Measurements from ENCODE around the gene CHST7.

Gene CHST7

DNA sequence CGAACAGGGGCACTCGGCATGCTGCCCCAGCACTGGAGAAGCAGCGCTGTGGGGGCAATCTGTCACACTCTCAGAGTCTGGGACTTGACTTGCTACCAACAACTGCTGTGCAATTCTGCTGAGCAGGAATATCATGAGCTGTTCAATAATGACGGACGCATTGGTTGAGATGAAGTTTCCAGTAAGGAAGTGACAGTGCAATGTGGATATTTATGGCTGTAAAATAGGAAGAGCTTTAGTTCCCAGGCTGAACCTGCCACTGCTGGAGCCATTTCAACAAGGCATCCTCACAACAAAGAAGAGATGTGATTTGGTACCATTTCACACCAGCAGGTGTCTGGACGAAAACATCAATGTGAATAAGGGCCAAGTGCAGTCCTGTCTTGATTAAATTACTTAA, 24.2 kb downstream of the CHST7 start:
- TF ChIP-seq, protein P1, sequence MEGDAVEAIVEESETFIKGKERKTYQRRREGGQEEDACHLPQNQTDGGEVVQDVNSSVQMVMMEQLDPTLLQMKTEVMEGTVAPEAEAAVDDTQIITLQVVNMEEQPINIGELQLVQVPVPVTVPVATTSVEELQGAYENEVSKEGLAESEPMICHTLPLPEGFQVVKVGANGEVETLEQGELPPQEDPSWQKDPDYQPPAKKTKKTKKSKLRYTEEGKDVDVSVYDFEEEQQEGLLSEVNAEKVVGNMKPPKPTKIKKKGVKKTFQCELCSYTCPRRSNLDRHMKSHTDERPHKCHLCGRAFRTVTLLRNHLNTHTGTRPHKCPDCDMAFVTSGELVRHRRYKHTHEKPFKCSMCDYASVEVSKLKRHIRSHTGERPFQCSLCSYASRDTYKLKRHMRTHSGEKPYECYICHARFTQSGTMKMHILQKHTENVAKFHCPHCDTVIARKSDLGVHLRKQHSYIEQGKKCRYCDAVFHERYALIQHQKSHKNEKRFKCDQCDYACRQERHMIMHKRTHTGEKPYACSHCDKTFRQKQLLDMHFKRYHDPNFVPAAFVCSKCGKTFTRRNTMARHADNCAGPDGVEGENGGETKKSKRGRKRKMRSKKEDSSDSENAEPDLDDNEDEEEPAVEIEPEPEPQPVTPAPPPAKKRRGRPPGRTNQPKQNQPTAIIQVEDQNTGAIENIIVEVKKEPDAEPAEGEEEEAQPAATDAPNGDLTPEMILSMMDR (conservative IDR thresholded peaks at IDR 0.05) = no peak
- TF ChIP-seq ZFX (IDR thresholded peaks at IDR 0.05) = no peak
- no peak overlapping the region for H3K27ac ChIP-seq

DNA sequence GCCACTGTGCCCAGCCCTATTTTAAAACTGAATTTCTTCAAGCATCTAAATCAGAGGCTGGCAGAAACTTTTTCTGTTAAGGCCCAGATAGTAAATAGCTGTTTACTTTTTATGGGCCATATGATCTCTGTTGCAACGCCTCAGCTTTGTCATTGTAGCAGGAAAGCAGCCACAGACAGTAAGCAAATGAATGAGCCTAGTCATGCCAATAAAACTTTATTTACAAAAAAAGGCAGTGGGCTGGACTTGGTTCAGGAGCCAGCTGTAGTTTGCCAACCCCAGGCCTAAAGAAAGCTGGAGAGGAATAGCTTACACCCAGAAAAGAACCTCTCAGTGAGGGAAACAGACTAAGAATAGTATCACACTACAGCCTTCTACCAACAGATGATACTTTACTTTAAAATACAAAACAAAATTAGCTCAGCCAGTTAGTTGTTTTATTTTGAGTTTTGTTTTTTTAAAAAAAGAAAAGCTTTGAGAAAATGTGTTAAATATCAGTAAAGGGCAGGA, 25.5 kb downstream of the CHST7 start:
- no peak overlapping the region; the same call in 1 of the 2 replicates for H3K27ac ChIP-seq
- TF ChIP-seq ZFX (IDR thresholded peaks at IDR 0.05) = no peak
- TF ChIP-seq, protein P1 (conservative IDR thresholded peaks at IDR 0.05) = no peak

DNA sequence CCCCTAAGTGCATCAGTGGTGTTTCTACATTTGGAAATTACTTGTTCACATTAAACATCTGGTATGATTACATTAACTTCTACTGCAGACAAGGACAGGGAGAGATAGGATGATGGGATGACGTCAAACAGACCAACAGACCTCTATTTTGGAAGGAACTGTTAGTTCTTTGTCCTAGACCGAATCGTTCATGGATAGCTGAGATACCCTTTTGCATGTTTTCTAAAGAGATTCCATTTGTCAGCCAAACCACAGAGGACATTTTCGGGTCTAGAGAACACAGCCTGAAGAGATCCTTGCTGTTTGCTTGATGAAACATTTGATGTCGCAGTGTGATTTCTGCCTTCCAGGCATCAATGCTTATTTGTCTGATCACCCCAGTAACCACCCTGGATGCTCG, 27.7 kb downstream of the CHST7 start:
- no peak overlapping the region for H3K27ac ChIP-seq

DNA sequence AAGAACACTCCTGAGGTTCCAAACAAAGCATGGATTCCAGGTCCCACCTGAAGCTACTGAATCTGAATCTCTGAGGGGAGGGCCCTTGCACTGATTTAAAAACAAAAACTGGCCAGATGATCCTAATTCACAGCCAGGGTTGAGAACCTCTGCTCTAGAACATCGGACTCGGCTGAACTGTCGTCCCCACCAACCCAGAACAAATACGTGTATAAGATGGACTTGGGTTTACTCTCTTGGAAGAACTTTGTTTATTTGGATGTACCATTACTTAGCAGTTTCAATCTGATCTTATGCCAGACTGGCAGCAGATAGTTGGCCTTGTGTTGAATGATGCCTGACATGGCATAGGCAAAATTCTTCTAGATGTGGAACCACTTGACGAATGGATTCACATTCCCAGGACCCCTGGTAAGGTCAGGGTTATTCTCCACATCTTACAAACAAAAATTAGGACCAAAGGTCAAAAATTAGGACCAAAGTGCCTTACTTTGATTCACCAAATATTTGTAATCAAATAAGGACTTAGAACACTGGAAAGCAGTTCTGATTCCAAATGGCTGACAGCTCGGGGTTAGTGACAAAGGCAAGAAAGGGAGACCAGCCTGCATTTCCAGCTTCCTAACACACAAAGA, 29.0 kb downstream of the CHST7 start:
- H3K27ac ChIP-seq = no peak overlapping the region
- TF ChIP-seq, protein P1 (conservative IDR thresholded peaks at IDR 0.05) = no peak
- TF ChIP-seq ZFX (IDR thresholded peaks at IDR 0.05) = no peak

More for the DNA sequence above, 27.7 kb downstream of the CHST7 start:
- no peak for TF ChIP-seq ZFX (IDR thresholded peaks at IDR 0.05)
- TF ChIP-seq, protein P1 (conservative IDR thresholded peaks at IDR 0.05) = no peak

DNA sequence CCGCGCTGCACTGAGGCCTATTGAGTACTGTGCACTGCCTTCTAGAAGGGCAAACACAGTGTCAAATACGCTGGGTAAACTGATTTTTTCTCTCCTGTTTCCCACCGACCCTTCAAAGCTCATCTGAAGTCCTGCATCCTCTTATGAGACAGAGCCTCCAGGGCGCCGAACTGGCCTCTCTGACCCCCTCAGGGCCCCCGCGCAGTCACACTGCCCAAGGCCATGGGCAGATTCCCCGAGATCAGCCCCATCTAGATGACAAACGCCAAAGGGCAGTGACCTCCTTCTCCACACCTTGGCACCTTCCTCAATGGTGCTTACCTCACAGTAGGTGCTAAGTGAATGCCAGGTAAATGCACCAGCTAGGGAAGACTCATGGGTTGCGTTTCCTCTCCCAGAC, 34.4 kb downstream of the CHST7 start:
- TF ChIP-seq ZFX (IDR thresholded peaks at IDR 0.05) = no peak
- TF ChIP-seq, protein P1 (conservative IDR thresholded peaks at IDR 0.05) = no peak
- H3K27ac ChIP-seq = no peak overlapping the region

DNA sequence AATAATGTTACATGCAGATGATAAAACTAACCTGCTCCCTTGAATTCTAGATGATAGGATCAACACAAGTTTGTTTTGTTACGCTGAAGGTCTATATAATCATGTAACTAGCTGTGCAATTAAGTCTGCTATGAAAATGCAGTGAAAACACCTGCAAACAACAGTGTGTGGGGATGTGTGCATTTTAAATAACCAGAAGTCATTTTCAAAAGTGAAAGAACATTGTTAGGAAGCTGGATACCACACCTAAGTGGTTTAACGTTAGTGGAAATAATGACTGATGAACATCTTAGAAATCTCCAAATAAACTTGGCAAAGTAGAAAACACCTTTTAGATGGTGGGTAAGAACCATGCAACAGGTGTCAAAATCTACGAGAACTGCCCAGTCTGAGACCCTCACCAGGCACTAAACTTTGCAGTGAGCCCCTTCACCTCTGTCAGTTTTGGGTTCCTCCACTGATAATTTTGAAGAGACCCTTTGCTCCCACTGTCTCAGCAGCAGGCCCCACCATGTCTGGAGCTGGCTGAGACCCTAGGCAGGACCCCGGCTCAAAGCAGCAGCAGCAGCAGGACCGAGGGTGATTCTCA, 36.6 kb downstream of the CHST7 start:
- no peak for TF ChIP-seq ZFX (IDR thresholded peaks at IDR 0.05)
- TF ChIP-seq, protein P1 (conservative IDR thresholded peaks at IDR 0.05) = no peak
- no peak overlapping the region for H3K27ac ChIP-seq

DNA sequence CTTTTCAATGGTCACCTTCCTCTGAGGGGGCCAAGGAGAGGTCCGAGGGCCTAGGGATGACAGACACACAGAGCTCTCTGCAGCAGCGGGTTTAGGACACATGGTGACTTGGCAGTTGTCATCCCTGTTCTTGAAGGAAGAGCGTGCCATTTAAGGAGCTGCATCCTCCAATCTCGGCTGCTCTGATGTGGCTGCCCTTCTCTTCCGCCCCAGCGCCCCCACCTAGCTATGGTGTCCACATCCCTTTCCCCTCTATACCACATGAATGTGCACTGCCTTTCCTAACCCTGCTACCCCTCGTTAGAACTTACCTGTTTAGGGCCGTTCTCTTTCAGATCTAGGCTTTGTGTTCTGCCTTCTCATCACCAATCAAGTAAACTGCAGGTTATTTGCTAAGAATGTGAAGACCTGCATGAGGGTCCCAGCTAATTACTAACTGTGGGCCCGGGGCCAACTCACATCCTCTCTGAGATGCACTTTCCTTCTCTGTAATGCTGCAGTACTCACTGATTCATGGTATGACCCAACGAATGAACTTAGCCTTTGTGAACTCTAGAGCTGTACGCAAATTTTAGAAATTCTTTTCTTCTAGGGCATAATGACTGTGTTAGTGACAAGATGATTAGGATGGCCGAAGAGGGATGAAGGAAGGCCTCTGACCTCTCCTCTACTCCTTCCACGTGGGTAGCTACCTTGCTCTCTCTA, 38.2 kb downstream of the CHST7 start:
- TF ChIP-seq, protein P1 (conservative IDR thresholded peaks at IDR 0.05) = no peak
- TF ChIP-seq ZFX (IDR thresholded peaks at IDR 0.05) = no peak

More for the DNA sequence above, 38.2 kb downstream of the CHST7 start:
- H3K27ac ChIP-seq = no peak overlapping the region
